Kidney (tissue), 14 donors: ENCODE results near the gene IFI30. TPM values are rescaled to one million over a fixed set of nuclear protein-coding genes. Genes with fewer than 3 reads are reported as not detected.
A peak's percentile ranks its signal among the peaks of the same experiment; 100 is the strongest.
"Not testable (repeated sequence)": the region's sequence is repeated elsewhere in the genome, so short reads cannot be mapped to it uniquely, and the experiment has no call there.

Experiments
- DNase-seq, 5 donors: peaks; one replicate each; pipeline ENCODE4 v3.0.0-alpha.2; 2013 to 2020
- FAIRE-seq: peaks from 2 replicates; lab custom pipeline; 2012; peaks lifted over from hg19 to GRCh38; lab: Jason Lieb, UNC
- H3K27ac ChIP-seq, 2 donors: one replicate each; pipeline ENCODE4 v1.7.0; 2013; ENCODE audit warnings: low read depth in 2 of 2, low read length in 2 of 2, inconsistent platforms in 1 of 2
- H3K27me3 ChIP-seq: one replicate; pipeline ENCODE4 v1.7.1; 2013; ENCODE audit warnings: low read length, inconsistent platforms; ENCODE audit not compliant: control insufficient read depth, insufficient read depth
- H3K36me3 ChIP-seq, 3 donors: one replicate each; pipeline versions ENCODE4 v1.7.0 to v1.7.1; 2013; ENCODE audit warnings: low read length in 3 of 3, control low read depth in 1 of 3, inconsistent platforms in 1 of 3; ENCODE audit not compliant: insufficient read depth in 3 of 3, control insufficient read depth in 2 of 3
- H3K4me1 ChIP-seq, 3 donors: one replicate each; pipeline versions ENCODE4 v1.7.0 to v1.7.1; 2013; ENCODE audit warnings: low read length in 3 of 3, inconsistent platforms in 1 of 3, low read depth in 1 of 3; ENCODE audit not compliant: control insufficient read depth in 2 of 3, insufficient read depth in 2 of 3
- H3K4me3 ChIP-seq, 3 donors: one replicate each; pipeline versions ENCODE4 v1.7.0 to v1.8.1; 2013; ENCODE audit warnings: low read length in 3 of 3, control low read depth in 1 of 3, inconsistent platforms in 1 of 3
- H3K9ac ChIP-seq, 3 donors: one replicate each; pipeline versions ENCODE4 v1.7.0 to v1.7.1; 2013; ENCODE audit warnings: low read length in 3 of 3, control low read depth in 1 of 3, inconsistent platforms in 1 of 3
- H3K9me3 ChIP-seq, 3 donors: one replicate each; pipeline versions ENCODE4 v1.7.0 to v1.7.1; 2013; ENCODE audit warnings: low read length in 3 of 3, control low read depth in 1 of 3, inconsistent platforms in 1 of 3; ENCODE audit not compliant: control insufficient read depth in 2 of 3, insufficient read depth in 1 of 3
- CTCF ChIP-seq: IDR thresholded peaks from 3 replicates; pipeline ENCODE4 v1.5.1; 2012; ENCODE audit warnings: mild to moderate bottlenecking, moderate library complexity, borderline replicate concordance; ENCODE audit not compliant: insufficient read depth; ENCODE audit errors: extremely low read depth
- intact Hi-C: fragments of 100-400 bp; cut with DNase I; formaldehyde crosslinking; loops from one replicate; pipeline ENCODE4 v1.11.1; 2022
- polyA plus RNA-seq: library from polyadenylated mRNA; stranded (reverse); fragments of 350-450 nt; fragmentation: Illumina TruSeq; extraction: RNeasy Lipid Tissue Mini Kit (QIAGEN cat#74804); gene quantifications from one replicate; pipeline ENCODE4 v1.2.3, GENCODE V29; 2014; ENCODE audit warnings: low read depth, low replicate concordance; ENCODE audit not compliant: insufficient read depth
- total RNA-seq: library from RNA; stranded (reverse); fragmentation: NEBNext Ultra II Directional; extraction: Animal tissue kit (Norgen Biotek cat#: 25700); gene quantifications from one replicate; pipeline ENCODE4 v1.2.1, GENCODE V29; 2021
- donor health status: control.
- donor health status: control.
- donor health status: control.
- donor health status: control.
- donor health status: control.
- donor health status: DM: yes; HTN: yes; CAD: no.
- donor health status: Normal renal cell carcinoma (clear cell type).

Gene IFI30
- total and polyA plus RNA-seq, 2 donors from 2014 or later: 109 to 173 TPM

GRCh38 chr19:18205200-18205892 lies 31.7 kb downstream of the IFI30 start:
- H3K36me3 ChIP-seq: peaks cover 0 to 2% (median 2%) of the 10 kb centered on the region in 3 donors
- no peak for TF ChIP-seq CTCF
- H3K27ac ChIP-seq: peak overlapping the region; percentile 93 to 95
- FAIRE-seq (no peak), DNase-seq (peak; percentile 74 to 95 (median 90))
- H3K4me3 ChIP-seq: peak overlapping the region; percentile 62 to 71 (median 66)
- no peaks in the 10 kb centered on the region for H3K27me3 ChIP-seq
- intact Hi-C loops: no loop called here
- H3K9ac ChIP-seq: peak overlapping the region in 2 of 3 donors; percentile 48 to 92
- no peaks in the 10 kb centered on the region for H3K9me3 ChIP-seq
- H3K4me1 ChIP-seq: peaks cover 0 to 16% (median 3%) of the 10 kb centered on the region in 3 donors

DNA sequence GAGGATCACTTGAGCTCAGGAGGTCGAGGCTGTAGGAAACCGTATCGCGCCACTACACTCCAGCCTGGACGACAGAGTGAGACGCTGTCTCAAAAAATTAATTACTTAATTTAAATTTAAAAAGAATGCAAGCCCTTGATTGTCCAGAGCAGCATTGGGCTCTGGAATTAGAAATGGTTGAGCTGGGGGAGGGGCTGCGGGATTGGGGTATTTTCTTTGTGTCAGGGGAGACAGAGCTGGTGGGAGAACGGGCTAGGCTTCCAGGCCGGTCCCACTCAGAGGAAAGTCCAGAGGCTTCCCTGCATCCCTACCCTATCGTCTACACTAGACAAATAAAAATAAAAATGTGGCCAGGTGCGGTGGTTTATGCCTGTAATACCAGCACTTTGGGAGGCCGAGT lies 32.4 kb downstream of the IFI30 start:
- no peak for FAIRE-seq

GRCh38 chr19:18208098-18208951 lies 34.7 kb downstream of the IFI30 start:
- H3K9me3 ChIP-seq: no peaks in the 10 kb centered on the region
- peaks cover 0 to 6% (median 3%) of the 10 kb centered on the region in 3 donors for H3K4me1 ChIP-seq
- H3K9ac ChIP-seq: no peak overlapping the region
- H3K36me3 ChIP-seq: no peaks in the 10 kb centered on the region
- no peak overlapping the region for H3K27ac ChIP-seq
- peak in 3 of 5 donors; percentile 46 to 92 (median 78) for DNase-seq
- TF ChIP-seq CTCF: peak; percentile 50
- no peak for FAIRE-seq
- intact Hi-C loops: no loop called here
- no peak overlapping the region for H3K4me3 ChIP-seq
- H3K27me3 ChIP-seq: no peaks in the 10 kb centered on the region

More for the DNA sequence above, 32.4 kb downstream of the IFI30 start:
- H3K4me1 ChIP-seq: peaks cover 0 to 16% (median 3%) of the 10 kb centered on the region in 3 donors
- DNase-seq: no peak
- H3K27me3 ChIP-seq: no peaks in the 10 kb centered on the region
- no peak for TF ChIP-seq CTCF
- no peaks in the 10 kb centered on the region for H3K9me3 ChIP-seq
- H3K9ac ChIP-seq: peak overlapping the region in 1 of 3 donors; percentile 92
- peaks cover 0 to 2% (median 0%) of the 10 kb centered on the region in 3 donors for H3K36me3 ChIP-seq
- intact Hi-C loops: no loop called here
- peak overlapping the region; percentile 93 to 95 for H3K27ac ChIP-seq
- peak overlapping the region in 1 of 3 donors; percentile 71 for H3K4me3 ChIP-seq

GRCh38 chr19:18209912-18210311 lies 36.3 kb downstream of the IFI30 start:
- DNase-seq, H3K36me3 ChIP-seq, H3K4me3 ChIP-seq, intact Hi-C loops, H3K9ac ChIP-seq, FAIRE-seq, H3K9me3 ChIP-seq, H3K4me1 ChIP-seq, H3K27me3 ChIP-seq, H3K27ac ChIP-seq: not testable (repeated sequence)
